NCI-H226 (cell line): ENCODE measurements around the gene UBXN2A.
A peak's percentile ranks its signal among the peaks of the same experiment; 100 is the strongest.

Experiments
- DNase-seq: peaks from one replicate; pipeline ENCODE4 v3.0.0-alpha.2; 2015

The UBXN2A gene, protein sequence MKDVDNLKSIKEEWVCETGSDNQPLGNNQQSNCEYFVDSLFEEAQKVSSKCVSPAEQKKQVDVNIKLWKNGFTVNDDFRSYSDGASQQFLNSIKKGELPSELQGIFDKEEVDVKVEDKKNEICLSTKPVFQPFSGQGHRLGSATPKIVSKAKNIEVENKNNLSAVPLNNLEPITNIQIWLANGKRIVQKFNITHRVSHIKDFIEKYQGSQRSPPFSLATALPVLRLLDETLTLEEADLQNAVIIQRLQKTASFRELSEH

DNA sequence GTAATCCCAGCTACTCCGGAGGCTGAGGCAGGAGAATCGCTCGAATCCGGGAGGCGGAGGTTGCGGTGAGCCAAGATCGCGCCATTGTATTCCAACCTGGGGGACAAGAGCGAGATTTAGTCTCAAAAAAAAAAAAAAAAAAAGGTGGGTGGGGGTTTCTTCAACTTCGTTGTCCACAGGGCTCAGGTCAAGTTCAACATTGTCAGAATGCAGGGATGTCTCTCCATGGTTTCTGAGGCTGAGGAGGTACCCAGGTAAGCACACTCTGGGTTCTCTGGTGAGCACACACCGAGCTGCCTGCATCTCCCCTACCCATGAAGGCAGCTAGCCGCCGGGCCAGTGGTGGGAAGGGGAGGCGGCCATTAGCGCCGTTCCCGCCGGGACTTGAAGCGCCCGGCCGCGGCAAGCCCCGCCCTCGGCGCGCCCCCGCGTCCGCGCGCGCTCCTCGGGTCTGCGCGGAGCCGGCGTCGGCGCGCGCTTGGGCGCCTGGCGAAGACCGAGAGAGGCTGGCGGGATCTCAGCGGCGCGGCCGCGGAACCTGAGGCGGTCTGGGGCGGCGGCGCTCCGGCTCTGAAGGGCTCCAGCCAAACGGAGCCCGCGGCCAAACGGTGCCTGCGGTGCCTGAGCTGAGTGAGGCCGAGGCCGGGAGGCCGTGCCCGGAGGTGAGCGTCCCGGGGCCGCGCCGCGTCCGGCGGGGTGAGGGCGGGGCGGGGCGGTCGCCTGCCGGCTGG is at the start of gene UBXN2A:
Gene UBXN2A, plus strand, starts transcription at position 477 of the 731 bp plus-strand sequence. CDS start 17,852 bp downstream, outside the sequence.
- peak; percentile 74 for DNase-seq

- DNase-seq = no peak
Measured at GRCh38 chr2:23900133-23900532, 40.1 kb upstream of the UBXN2A start.

DNA sequence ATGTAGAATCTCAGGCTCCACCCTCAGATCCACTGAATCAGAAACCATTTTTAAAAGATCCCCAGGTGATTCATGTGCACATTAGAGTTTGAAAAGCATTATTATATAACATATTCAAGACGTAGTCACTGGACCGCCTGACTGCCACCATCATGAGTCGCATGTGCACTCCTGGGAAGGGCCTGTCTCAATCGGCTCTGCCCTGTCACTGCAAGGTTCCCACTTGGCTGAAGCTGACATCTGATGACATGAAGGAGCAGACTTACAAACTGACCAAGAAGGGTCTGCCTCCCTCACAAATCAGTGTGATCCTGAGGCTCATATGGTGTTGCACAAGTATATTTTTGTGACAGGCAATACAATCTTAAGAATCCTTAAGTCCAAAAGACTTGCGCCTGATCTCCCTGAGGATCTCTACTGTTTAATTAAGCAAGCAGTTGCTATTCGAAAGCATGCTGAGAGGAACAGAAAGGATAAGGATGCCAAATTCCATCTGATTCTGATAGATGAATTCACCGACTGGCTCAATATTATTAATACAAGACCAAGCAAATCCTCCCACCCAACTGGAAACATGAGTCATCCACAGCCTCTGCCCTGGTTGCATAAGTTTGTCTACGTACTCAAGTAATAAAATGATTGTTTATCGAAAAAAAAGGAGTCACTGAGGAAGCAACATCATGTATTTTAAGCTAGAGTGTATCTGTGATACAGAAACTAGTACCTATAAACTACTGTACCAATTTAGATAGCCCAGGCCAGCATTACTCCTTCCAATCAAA is 39.5 kb upstream of the UBXN2A start:
- peak; percentile 58 for DNase-seq

DNA sequence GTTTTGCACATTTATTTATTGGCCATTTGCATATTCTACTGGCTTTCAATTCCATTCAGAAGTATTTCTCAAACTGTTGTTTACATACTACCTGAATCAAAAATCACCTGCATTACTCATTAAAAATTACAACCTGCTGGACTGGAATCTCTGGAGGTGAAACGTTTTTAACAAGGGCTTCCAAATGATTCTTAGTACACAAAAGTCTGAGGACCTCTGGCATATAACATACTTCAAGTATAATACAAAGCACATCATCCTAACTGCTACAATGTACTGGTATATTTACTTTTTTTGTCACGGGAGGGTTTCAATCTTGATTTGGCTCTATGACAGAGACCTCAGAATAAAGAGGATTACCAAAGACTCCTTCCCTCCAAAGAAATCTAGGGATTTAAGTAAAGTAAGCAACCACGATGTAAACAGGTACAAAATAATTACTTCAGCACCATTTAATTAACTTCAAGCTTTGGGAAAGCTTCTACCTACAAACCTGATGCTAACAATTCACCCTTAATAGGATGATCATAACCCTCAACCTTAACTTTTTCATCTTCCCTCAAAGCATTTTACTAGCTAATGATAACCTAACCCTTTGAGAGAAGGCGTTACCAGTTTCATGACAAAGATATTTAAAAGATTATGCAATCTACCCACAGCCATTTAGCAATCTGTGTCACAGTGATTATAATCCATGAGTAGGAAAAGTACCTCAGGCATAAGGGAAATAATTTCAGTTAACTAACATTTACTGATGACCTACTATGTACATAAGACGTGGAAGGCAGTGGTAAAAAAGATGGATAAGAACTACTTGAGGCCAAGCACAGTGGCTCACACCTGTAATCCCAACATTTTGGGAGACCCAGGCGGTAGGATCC is 38.1 kb upstream of the UBXN2A start:
- DNase-seq = peak; percentile 10

DNA sequence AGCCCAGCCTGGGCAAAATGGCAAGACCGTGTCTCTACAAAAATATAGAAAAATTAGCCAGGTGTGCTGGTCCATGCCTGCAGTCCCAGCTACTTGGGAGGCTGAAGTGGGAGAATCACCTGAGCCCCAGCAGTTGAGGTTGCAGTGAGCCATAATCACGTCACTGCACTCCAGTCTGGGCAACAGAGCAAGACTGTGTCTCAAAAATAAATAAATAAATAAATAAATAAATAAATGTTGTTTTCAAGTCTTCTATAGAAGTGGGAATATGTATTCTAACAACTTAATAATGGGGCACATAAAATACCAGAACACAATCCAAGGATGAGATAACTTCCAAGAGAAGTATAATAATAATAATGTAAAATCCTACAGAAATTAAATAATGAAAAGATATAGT is 37.2 kb upstream of the UBXN2A start:
- no peak for DNase-seq

GRCh38 chr2:23904215-23904614 is 36.0 kb upstream of the UBXN2A start:
- no peak for DNase-seq

DNA sequence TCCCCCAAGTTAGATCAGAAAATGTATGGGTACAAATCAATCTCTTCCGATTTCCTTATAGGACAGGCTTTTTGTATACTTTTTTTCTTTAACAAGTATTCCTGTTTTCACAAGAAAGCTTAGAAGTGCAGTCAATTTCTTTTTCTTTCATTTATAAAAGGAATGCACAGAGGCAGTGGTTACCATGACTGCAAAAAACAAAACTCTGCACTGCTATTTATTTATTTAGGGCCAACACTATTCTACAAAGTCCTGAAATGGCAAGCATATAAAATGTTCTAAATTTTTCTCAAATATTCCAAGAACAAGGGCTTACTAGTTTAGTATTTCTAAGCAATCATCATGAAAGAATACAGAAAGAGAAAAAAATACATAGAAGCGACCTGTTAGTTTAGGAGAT is 35.6 kb upstream of the UBXN2A start:
- no peak for DNase-seq

GRCh38 chr2:23905155-23905554 is 35.1 kb upstream of the UBXN2A start:
- no peak for DNase-seq

- peak; percentile 63 for DNase-seq
Measured at GRCh38 chr2:23912054-23912453, 28.2 kb upstream of the UBXN2A start.

GRCh38 chr2:23915327-23915726 is 24.9 kb upstream of the UBXN2A start:
- DNase-seq = no peak

DNA sequence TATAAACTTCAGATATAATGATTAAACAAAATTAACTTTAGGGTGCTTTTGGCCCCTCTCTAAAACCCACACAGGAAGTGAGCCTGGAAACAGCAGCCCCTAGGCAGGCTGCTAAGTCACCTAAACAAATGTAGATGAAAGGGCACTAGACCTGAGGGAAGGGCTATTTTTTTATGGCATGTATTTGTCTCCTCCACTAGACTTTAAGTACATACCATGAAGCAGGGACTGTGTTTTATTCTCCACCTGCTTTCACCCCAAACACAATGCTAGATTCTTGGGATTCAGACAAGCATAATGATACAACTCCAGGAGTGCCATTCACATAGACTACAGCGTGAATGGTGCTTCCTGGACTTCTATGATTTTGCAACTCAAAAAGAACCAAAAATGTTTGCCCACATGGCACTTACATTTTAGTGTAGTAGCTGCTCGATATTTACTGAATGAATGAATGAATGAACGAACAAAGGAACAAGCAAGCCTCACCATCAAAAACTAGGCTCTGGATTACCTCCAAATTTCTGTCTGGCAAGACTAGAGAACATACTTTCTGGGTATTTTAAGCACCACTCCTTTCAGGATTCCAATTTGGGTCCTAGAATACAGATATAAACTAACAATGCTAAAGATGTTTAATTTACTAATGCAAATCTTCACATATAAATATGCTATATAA is 23.4 kb upstream of the UBXN2A start:
- no peak for DNase-seq

- no peak for DNase-seq
Measured at GRCh38 chr2:23918837-23919489, 21.3 kb upstream of the UBXN2A start.

DNA sequence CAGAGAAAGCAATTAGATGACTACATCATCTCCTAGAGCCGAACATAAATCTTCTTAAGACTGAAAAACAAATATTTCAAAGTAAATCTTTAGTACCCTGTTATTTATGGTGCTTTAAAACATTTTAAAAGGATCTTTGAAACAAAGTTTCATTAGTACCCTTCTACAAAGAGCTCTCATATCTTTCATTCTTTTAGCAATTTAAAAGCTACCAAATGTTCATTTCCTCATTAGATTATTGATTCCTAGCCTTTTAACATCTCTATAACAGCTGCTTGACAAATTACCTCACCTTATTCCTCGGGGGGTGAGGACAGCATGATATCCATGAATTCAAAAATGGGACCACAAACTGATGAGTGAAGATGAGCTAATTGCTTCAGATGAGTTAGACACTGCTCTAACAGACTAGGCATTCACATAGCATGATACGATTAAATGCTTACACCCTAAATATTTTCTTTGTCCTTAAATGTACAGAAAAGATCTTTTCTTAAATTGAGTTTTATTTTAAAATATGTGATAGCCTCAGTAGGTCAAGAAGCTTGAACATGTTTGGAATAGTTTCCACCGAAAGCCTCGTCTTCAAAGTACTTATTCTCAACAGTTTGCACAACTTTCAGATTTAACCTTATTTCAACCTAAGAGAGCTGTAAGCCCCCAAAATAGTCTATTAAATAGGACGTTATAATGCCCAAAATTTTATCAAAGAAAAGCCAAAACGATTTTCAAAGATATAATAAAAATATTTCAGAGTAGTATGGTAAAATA is 15.5 kb upstream of the UBXN2A start:
- no peak for DNase-seq

DNA sequence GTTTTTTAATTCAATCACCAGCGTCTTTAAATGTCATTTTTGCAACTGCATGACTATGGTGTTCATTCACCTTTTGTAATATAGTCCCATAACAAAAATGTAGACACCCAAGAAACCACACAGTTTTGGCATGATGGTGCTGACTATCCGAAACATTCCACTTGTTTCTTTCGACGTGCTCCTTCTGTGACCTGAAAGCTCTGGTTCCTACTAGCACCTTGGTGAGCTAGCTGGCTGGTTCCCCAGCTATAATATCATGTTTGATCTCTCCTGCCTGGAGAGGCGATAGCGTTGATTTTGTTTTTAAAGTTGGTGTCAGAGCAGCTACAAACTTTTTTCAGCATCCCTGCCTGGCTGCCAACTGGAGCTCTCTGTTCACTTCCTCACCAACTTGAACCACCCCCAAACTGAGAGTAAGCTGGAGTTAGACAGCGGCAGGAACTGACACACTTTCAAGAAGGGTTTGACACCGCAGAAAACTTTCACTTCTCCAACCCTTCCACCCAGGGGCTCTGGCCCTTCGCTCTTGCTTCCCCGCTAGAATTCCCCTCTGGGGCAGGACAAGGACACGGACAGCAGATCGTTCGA is 14.5 kb upstream of the UBXN2A start:
- DNase-seq = peak; percentile 55

- no peak for DNase-seq
Measured at GRCh38 chr2:23926290-23926749, 13.9 kb upstream of the UBXN2A start.

- DNase-seq = peak; percentile 93
Measured at GRCh38 chr2:23926750-23927571, 13.3 kb upstream of the UBXN2A start, which contains the start of gene ATAD2B. TSS of gene ATAD2B (minus strand) at chr2:23927123. CDS start at chr2:23926770, 353 bp downstream.

GRCh38 chr2:23934259-23934658 is 6.0 kb upstream of the UBXN2A start:
- DNase-seq = no peak

GRCh38 chr2:23940718-23941620 is 706 bp downstream of the UBXN2A start:
- peak; percentile 21 for DNase-seq
